Dermis microvascular lymphatic vessel endothelial cell (primary cell): ENCODE data around the gene PHKG2. TPM values are rescaled to one million over a fixed set of nuclear protein-coding genes. Genes with fewer than 3 reads are reported as not detected.

Source experiments
- DNase-seq, 2 donors: peaks; one replicate each; pipeline versions ENCODE4 v3.0.0 to v3.0.0-alpha.2; 2010; ENCODE audit warnings: low read depth in 2 of 2
- total RNA-seq: library from RNA; depleted of rRNA; stranded (reverse); fragments of >200 nt; gene quantifications from 2 replicates; pipeline ENCODE4 v1.2.1, GENCODE V29; 2014

The PHKG2 gene
- total RNA-seq, 1 donor from 2014 or later: 14.9 TPM

GRCh38 chr16:30728321-30728720 lies 19.9 kb upstream of the PHKG2 start:
- no peak for DNase-seq

- DNase-seq: no peak
These were observed 19.1 kb upstream of the PHKG2 start for GRCh38 chr16:30728899-30729672.

- no peak for DNase-seq
These were observed 16.8 kb upstream of the PHKG2 start for GRCh38 chr16:30731411-30731810.

GRCh38 chr16:30736995-30737793 lies 11.0 kb upstream of the PHKG2 start:
- DNase-seq: no peak

- no peak for DNase-seq
These were observed 10.2 kb upstream of the PHKG2 start for GRCh38 chr16:30737794-30738648.

GRCh38 chr16:30738984-30739951 lies 9.0 kb upstream of the PHKG2 start:
- no peak for DNase-seq

GRCh38 chr16:30740364-30741251 lies 7.6 kb upstream of the PHKG2 start:
- DNase-seq: peak in 1 of 2 donors; percentile 23

GRCh38 chr16:30741461-30741914 lies 6.7 kb upstream of the PHKG2 start:
- peak; percentile 45 to 91 for DNase-seq

GRCh38 chr16:30743716-30744115 lies 4.5 kb upstream of the PHKG2 start:
- no peak for DNase-seq

- no peak for DNase-seq
These were observed 4.0 kb upstream of the PHKG2 start for GRCh38 chr16:30744183-30744582.

DNA sequence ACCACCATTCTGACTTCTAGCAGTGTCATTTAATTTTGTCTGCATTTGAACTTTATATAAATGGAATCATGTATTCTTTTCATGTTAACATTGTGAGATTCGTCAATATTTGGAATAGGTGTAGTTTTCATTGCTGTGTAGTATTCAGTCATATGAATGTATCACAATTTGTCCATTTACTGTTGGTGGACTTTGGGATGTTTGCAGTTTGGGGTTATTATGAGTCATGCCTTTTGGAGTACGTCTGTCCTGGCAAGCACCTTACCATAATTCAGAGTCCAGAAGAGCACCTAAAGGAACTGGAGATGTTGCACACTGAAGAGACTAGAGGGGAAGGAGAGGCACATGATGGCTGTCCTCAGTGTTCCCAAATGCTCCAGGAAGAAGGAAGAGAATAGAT lies 3.1 kb upstream of the PHKG2 start:
- DNase-seq: no peak

DNA sequence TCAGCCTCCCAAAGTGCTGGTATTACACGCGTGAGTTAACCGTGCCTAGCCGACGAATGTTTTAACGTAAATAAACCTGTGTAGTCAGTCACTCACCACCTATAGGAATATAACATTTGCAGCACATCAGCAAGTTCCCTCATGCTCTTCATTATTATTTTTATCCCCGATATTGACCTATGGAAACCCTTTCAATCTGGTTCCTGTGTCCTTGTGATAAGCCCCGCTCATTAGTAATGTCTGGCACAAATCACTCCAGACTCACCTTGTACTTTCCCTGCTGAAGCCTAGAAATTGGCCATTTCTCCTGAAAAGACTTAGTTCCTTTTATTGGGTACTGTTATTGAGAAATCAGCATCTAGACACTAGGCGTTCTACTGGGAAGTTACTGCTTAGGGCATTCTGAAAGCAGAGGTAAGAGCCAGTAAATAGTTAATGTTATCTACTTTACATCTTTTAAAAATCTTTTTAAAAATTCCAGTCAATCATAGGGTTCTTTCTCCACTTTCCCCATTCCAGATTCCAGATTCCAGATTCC lies 1.5 kb upstream of the PHKG2 start:
- DNase-seq: peak in 1 of 2 donors; percentile 26

DNA sequence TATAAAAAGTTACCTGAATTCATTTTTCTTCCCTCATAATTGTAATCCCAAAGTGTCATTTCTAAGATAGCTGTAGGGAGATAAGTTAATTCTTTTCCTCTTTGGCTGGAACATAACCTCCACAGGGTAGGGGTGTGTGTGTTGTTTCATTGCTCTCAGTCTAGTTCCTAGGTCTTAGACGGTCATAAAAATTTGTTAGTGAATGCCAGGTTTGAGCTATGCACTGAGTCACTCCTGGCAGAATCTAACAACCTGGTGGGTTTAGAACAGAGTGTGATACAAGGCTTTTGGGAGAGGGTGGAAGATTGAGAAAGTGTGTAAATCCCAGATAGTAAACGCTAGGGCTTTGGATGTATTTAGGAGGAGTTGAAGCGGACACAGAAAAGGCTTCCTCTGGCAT lies 894 bp upstream of the PHKG2 start:
- peak in 1 of 2 donors; percentile 23 for DNase-seq

GRCh38 chr16:30748634-30749445 lies 615 bp downstream of the PHKG2 start:
- peak in 1 of 2 donors; percentile 51 for DNase-seq

GRCh38 chr16:30750201-30750600 lies 2.0 kb downstream of the PHKG2 start:
- no peak for DNase-seq

GRCh38 chr16:30750876-30751465 lies 2.7 kb downstream of the PHKG2 start:
- no peak for DNase-seq

DNA sequence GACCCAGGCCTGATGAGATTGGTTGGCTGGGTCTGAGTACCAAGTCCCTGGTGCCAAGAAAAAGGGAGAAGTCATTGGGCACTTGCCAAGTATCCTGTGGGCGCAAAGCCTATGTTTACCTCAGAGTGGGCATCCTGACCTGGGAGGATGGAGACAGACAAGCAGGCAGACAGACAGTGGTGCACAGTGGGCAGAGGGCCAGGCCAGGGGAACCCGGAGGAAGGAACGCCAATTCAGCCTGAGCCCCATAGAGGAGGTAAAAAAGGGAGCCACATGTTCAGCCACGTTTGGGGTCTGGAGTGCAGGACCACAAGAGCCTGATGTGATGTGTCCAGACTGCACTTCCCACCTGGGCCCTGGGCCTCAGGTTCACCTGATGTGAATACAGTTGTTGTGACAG lies 5.4 kb downstream of the PHKG2 start:
- no peak for DNase-seq
